ENCODE data around the gene TTC32. TPM values are rescaled to one million over a fixed set of nuclear protein-coding genes. Genes with fewer than 3 reads are reported as not detected.

The TTC32 gene
- total RNA-seq, 1 donor from 2014 or later, result 15.3 TPM

- DNase-seq, result no peak
Observed at GRCh38 chr2:19876751-19877150, 25.0 kb downstream of the TTC32 start.

- DNase-seq, result no peak
Observed at GRCh38 chr2:19875280-19875679, 26.5 kb downstream of the TTC32 start.

GRCh38 chr2:19874726-19875125, 27.1 kb downstream of the TTC32 start:
- no peak for DNase-seq

GRCh38 chr2:19873014-19873413, 28.8 kb downstream of the TTC32 start:
- no peak for DNase-seq

GRCh38 chr2:19872302-19872701, 29.5 kb downstream of the TTC32 start:
- no peak for DNase-seq

- DNase-seq, result no peak
Observed at GRCh38 chr2:19871836-19872235, 29.9 kb downstream of the TTC32 start.

GRCh38 chr2:19870792-19871191, 31.0 kb downstream of the TTC32 start:
- DNase-seq, result no peak

GRCh38 chr2:19868701-19869580, 32.8 kb downstream of the TTC32 start:
- DNase-seq, result peak; percentile 80

GRCh38 chr2:19868224-19868623, 33.6 kb downstream of the TTC32 start:
- no peak for DNase-seq

- no peak for DNase-seq
Observed at GRCh38 chr2:19866771-19867170, 35.0 kb downstream of the TTC32 start.

GRCh38 chr2:19865151-19865550, 36.6 kb downstream of the TTC32 start:
- no peak for DNase-seq

- no peak for DNase-seq
Observed at GRCh38 chr2:19864381-19864780, 37.4 kb downstream of the TTC32 start.

- peak; percentile 76 for DNase-seq
Observed at GRCh38 chr2:19863303-19864041, 38.3 kb downstream of the TTC32 start.

- DNase-seq, result no peak
Observed at GRCh38 chr2:19861813-19862212, 40.0 kb downstream of the TTC32 start.

- DNase-seq, result no peak
Observed at GRCh38 chr2:19860022-19860421, 41.8 kb downstream of the TTC32 start.

GRCh38 chr2:19859565-19859964, 42.2 kb downstream of the TTC32 start:
- no peak for DNase-seq

- DNase-seq, result no peak
Observed at GRCh38 chr2:19857806-19858205, 44.0 kb downstream of the TTC32 start.

- no peak for DNase-seq
Observed at GRCh38 chr2:19857100-19857499, 44.7 kb downstream of the TTC32 start.

GRCh38 chr2:19855542-19856431, 46.0 kb downstream of the TTC32 start:
- DNase-seq, result peak; percentile 67

GRCh38 chr2:19854596-19855541, 46.9 kb downstream of the TTC32 start:
- DNase-seq, result no peak

- DNase-seq, result no peak
Observed at GRCh38 chr2:19851116-19851695, 50.6 kb downstream of the TTC32 start.

All from tongue (tissue), 2 donors.